Measurements from ENCODE around the gene SREBF2. TPM values are rescaled to one million over a fixed set of nuclear protein-coding genes. Genes with fewer than 3 reads are reported as not detected.

The SREBF2 gene
- total and polyA plus RNA-seq, 9 of the 15 experiments (the other 6 are each of a cell fraction or from before 2014, with no cell fraction given), result 1.1 to 84.2 (median 26.9) TPM

DNA sequence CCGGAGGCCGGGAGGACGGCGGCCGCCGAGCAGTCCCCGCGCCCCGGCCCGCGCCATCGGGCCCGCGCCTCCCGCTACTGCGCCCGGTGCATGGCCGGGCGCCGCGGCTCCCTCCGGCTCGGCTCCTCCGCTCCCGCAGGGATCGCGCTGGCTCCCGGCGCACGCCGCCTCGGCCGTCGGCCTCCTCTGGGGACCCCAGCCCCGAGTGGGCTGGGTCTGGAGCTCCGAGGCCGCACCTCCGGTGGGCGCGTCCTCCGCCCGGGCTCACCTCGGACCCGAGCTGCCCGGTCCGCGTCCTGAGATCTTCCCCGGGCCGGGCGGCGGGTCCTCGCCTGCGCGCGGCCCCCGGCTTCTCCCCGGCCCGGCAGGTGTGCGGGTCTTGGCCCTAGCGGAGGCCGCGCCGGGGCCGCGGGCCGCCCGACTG is 81.7 kb downstream of the SREBF2 start (continued):
- TF ChIP-seq, protein P1, sequence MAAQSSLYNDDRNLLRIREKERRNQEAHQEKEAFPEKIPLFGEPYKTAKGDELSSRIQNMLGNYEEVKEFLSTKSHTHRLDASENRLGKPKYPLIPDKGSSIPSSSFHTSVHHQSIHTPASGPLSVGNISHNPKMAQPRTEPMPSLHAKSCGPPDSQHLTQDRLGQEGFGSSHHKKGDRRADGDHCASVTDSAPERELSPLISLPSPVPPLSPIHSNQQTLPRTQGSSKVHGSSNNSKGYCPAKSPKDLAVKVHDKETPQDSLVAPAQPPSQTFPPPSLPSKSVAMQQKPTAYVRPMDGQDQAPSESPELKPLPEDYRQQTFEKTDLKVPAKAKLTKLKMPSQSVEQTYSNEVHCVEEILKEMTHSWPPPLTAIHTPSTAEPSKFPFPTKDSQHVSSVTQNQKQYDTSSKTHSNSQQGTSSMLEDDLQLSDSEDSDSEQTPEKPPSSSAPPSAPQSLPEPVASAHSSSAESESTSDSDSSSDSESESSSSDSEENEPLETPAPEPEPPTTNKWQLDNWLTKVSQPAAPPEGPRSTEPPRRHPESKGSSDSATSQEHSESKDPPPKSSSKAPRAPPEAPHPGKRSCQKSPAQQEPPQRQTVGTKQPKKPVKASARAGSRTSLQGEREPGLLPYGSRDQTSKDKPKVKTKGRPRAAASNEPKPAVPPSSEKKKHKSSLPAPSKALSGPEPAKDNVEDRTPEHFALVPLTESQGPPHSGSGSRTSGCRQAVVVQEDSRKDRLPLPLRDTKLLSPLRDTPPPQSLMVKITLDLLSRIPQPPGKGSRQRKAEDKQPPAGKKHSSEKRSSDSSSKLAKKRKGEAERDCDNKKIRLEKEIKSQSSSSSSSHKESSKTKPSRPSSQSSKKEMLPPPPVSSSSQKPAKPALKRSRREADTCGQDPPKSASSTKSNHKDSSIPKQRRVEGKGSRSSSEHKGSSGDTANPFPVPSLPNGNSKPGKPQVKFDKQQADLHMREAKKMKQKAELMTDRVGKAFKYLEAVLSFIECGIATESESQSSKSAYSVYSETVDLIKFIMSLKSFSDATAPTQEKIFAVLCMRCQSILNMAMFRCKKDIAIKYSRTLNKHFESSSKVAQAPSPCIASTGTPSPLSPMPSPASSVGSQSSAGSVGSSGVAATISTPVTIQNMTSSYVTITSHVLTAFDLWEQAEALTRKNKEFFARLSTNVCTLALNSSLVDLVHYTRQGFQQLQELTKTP (IDR thresholded peaks at IDR 0.05; ENCODE audit: low read depth in 1 of 2, partially characterized antibody in 2 of 2), result no peak
- TF ChIP-seq ZNF175 (CRISPR knock-in tag; IDR thresholded peaks at IDR 0.05; ENCODE audit: low read depth) (no peak), ZNF79 (CRISPR knock-in tag; IDR thresholded peaks at IDR 0.05; ENCODE audit: low read depth) (no peak), MYBL2 (IDR thresholded peaks at IDR 0.05; ENCODE audit: low read depth) (no peak), MYBL2 (CRISPR knock-in tag; IDR thresholded peaks at IDR 0.05; ENCODE audit: borderline replicate concordance) (no peak), TCF7 (IDR thresholded peaks at IDR 0.05; ENCODE audit: borderline replicate concordance) (no peak), RHOXF2B (CRISPR knock-in tag; conservative IDR thresholded peaks at IDR 0.05) (no peak), RBM22 (IDR thresholded peaks at IDR 0.05; ENCODE audit: low read depth, low read length, poor library complexity, severe bottlenecking) (no peak), POLR2G (IDR thresholded peaks at IDR 0.05; ENCODE audit: low read depth, low read length) (peak; percentile 65; the same call in 1 of the 2 replicates), NR2C1 (IDR thresholded peaks at IDR 0.05) (no peak), NR2C1 (tag; IDR thresholded peaks at IDR 0.05) (no peak), ZFP36 (IDR thresholded peaks at IDR 0.05; ENCODE audit: low read depth, low read length, partially characterized antibody) (no peak), DIDO1 (tag; IDR thresholded peaks at IDR 0.05; ENCODE audit: low read depth) (no peak), HDAC6 (IDR thresholded peaks at IDR 0.05; ENCODE audit: low read depth, low read length) (no peak), BHLHE40 (IDR thresholded peaks at IDR 0.05; ENCODE audit: low read length) (no peak)
- TF ChIP-seq, protein P2, sequence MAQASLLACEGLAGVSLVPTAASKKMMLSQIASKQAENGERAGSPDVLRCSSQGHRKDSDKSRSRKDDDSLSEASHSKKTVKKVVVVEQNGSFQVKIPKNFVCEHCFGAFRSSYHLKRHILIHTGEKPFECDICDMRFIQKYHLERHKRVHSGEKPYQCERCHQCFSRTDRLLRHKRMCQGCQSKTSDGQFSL (CRISPR knock-in tag; IDR thresholded peaks at IDR 0.05), result no peak
- TF ChIP-seq, protein P2 (tag; IDR thresholded peaks at IDR 0.05), result no peak
- TF ChIP-seq, protein P3, sequence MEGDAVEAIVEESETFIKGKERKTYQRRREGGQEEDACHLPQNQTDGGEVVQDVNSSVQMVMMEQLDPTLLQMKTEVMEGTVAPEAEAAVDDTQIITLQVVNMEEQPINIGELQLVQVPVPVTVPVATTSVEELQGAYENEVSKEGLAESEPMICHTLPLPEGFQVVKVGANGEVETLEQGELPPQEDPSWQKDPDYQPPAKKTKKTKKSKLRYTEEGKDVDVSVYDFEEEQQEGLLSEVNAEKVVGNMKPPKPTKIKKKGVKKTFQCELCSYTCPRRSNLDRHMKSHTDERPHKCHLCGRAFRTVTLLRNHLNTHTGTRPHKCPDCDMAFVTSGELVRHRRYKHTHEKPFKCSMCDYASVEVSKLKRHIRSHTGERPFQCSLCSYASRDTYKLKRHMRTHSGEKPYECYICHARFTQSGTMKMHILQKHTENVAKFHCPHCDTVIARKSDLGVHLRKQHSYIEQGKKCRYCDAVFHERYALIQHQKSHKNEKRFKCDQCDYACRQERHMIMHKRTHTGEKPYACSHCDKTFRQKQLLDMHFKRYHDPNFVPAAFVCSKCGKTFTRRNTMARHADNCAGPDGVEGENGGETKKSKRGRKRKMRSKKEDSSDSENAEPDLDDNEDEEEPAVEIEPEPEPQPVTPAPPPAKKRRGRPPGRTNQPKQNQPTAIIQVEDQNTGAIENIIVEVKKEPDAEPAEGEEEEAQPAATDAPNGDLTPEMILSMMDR (IDR thresholded peaks at IDR 0.05 in 2 of 3, conservative IDR thresholded peaks at IDR 0.05 in 1 of 3; ENCODE audit: insufficient read depth in 2 of 3, low read depth in 1 of 3, low read length in 3 of 3), result no peak
- TF ChIP-seq, protein P4, sequence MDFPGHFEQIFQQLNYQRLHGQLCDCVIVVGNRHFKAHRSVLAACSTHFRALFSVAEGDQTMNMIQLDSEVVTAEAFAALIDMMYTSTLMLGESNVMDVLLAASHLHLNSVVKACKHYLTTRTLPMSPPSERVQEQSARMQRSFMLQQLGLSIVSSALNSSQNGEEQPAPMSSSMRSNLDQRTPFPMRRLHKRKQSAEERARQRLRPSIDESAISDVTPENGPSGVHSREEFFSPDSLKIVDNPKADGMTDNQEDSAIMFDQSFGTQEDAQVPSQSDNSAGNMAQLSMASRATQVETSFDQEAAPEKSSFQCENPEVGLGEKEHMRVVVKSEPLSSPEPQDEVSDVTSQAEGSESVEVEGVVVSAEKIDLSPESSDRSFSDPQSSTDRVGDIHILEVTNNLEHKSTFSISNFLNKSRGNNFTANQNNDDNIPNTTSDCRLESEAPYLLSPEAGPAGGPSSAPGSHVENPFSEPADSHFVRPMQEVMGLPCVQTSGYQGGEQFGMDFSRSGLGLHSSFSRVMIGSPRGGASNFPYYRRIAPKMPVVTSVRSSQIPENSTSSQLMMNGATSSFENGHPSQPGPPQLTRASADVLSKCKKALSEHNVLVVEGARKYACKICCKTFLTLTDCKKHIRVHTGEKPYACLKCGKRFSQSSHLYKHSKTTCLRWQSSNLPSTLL (IDR thresholded peaks at IDR 0.05), result no peak
- TF ChIP-seq, protein P5, sequence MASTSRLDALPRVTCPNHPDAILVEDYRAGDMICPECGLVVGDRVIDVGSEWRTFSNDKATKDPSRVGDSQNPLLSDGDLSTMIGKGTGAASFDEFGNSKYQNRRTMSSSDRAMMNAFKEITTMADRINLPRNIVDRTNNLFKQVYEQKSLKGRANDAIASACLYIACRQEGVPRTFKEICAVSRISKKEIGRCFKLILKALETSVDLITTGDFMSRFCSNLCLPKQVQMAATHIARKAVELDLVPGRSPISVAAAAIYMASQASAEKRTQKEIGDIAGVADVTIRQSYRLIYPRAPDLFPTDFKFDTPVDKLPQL (IDR thresholded peaks at IDR 0.05; ENCODE audit: extremely low read depth, insufficient read length), result no peak
